Naive B cell (primary cell): ENCODE data around the gene IL1R1. TPM values are rescaled to one million over a fixed set of nuclear protein-coding genes. Genes with fewer than 3 reads are reported as not detected.
A peak's percentile ranks its signal among the peaks of the same experiment; 100 is the strongest.
"Not testable (repeated sequence)": the region's sequence is repeated elsewhere in the genome, so short reads cannot be mapped to it uniquely, and the experiment has no call there.

Source experiments
- ATAC-seq, 2 donors: fragments of 150-1000 bp; cut with Tn5 transposase; 2 replicates each; pipeline ENCODE4 v1.10.0; 2021; ENCODE audit warnings: low read depth in 2 of 2, mild to moderate bottlenecking in 2 of 2, moderate library complexity in 2 of 2
- DNase-seq: peaks from one replicate; pipeline ENCODE4 v3.0.0; 2022
- H3K27ac Mint-ChIP-seq, 6 donors: one replicate each; pipeline ENCODE4 v1.8.0; 2020 to 2022; ENCODE audit warnings: mild to moderate bottlenecking in 6 of 6, mixed read lengths in 6 of 6, moderate library complexity in 5 of 6, inconsistent platforms in 2 of 6
- H3K27me3 Mint-ChIP-seq, 3 donors: one replicate each; pipeline ENCODE4 v1.8.0; 2021 to 2022; ENCODE audit warnings: mixed read lengths in 3 of 3, mild to moderate bottlenecking in 1 of 3
- H3K36me3 Mint-ChIP-seq, 2 donors: one replicate each; pipeline ENCODE4 v1.8.0; 2020 to 2022; ENCODE audit warnings: mixed read lengths in 2 of 2, inconsistent platforms in 1 of 2, mild to moderate bottlenecking in 1 of 2
- H3K4me1 Mint-ChIP-seq, 3 donors: one replicate each; pipeline ENCODE4 v1.8.0; 2020 to 2022; ENCODE audit warnings: mixed read lengths in 3 of 3, inconsistent platforms in 1 of 3, mild to moderate bottlenecking in 1 of 3, moderate library complexity in 1 of 3
- H3K4me3 Mint-ChIP-seq, 8 donors: one replicate each; pipeline ENCODE4 v1.8.0; 2020 to 2022; ENCODE audit warnings: mild to moderate bottlenecking in 8 of 8, mixed read lengths in 8 of 8, moderate library complexity in 8 of 8, inconsistent platforms in 2 of 8
- H3K9me3 Mint-ChIP-seq, 7 donors: one replicate each; pipeline ENCODE4 v1.8.0; 2020 to 2022; ENCODE audit warnings: mixed read lengths in 7 of 7, mild to moderate bottlenecking in 5 of 7, inconsistent platforms in 2 of 7, moderate library complexity in 1 of 7
- polyA plus RNA-seq, 6 donors: library from polyadenylated mRNA; unstranded; fragments of 300-500 nt; fragmentation: Illumina TruSeq; gene quantifications; one replicate each; pipeline ENCODE4 v1.2.3, GENCODE V29; 2021; ENCODE audit warnings: low read depth in 6 of 6

The IL1R1 gene, protein sequence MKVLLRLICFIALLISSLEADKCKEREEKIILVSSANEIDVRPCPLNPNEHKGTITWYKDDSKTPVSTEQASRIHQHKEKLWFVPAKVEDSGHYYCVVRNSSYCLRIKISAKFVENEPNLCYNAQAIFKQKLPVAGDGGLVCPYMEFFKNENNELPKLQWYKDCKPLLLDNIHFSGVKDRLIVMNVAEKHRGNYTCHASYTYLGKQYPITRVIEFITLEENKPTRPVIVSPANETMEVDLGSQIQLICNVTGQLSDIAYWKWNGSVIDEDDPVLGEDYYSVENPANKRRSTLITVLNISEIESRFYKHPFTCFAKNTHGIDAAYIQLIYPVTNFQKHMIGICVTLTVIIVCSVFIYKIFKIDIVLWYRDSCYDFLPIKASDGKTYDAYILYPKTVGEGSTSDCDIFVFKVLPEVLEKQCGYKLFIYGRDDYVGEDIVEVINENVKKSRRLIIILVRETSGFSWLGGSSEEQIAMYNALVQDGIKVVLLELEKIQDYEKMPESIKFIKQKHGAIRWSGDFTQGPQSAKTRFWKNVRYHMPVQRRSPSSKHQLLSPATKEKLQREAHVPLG
- under 1 TPM in 1 of 6 donors, not detected in 5; 0.29 TPM for polyA plus RNA-seq

DNA sequence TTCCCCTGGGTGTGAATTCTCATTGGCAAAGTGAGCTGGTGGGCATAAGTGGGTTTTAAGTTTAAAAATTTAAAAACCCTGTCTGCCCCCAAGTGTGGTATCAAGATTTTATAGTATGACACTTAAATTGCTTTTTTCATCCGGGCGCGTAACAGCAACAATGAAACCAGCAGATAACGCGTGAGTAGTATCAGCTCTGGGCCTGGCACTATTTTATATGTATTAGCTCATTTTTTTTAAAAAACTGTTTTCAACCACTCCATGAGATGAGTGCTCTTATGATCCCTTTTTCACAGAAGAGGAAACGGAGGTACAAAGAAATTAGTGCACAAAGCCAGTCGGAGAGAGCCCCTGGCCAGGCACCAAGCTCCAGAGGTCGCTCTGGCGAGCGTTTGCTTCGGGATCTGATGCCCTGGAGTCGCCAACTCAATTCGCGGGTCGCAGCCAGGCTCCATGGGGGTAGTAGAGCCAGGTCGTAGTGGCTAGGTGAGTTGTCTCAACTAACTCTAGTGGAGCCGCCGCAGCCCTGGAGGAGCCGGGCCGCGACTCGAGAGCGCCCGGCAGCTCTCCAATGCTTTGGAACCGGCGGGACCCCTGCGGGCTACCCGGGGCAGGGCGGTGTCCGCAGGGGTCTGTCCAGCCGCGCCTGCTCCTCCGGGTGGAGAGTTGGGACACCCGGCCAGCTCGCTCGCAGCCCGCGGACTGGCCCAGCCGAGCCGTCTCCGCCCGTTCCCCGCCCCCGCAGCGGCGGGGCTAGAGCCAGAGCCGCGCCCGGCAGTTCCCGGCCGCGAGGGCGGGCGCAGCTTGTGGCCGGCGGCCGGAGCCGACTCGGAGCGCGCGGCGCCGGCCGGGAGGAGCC is at the start of gene IL1R1:
Gene IL1R1 (plus strand): TSS at position 777 of the 859 bp plus-strand sequence. CDS start 14,979 bp downstream, outside the sequence.
- ATAC-seq (no peak), DNase-seq (no peak)
- Mint-ChIP-seq H3K27me3 (peaks cover 34 to 75% (median 69%) of the 10 kb centered on the region in 3 donors), H3K4me3 (peak within 1 kb of the TSS in 2 of 8 donors; percentile 41), H3K4me1 (peaks cover 0 to 9% (median 0%) of the 10 kb centered on the region in 3 donors), H3K27ac (no peak within 1 kb of the TSS), H3K36me3 (peaks cover 12 to 27% of the 10 kb centered on the region in 2 donors), H3K9me3 (peaks cover 5 to 40% (median 26%) of the 10 kb centered on the region in 7 donors)

DNA sequence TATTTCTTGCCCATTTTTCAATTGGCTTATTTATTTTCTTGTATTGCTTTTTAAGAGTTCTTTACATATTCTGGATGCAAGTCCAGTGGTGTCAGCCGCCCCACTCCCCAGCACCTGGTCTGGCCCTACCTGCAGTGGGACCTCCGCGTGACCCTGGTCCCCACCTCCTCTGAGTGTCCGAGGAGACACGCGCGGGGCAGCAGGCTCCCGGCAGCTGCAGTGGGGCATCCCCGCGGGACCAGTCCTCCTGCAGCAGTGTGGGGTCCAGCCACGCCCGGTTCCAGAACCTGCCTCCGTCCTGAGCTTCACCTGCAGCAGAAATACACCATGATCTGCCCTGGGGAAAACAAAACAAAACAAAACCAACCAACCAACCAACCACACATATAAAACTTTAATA is 48.9 kb upstream of the IL1R1 start:
- H3K9me3 Mint-ChIP-seq: peaks cover 9 to 36% (median 17%) of the 10 kb centered on the region in 7 donors
- H3K36me3 Mint-ChIP-seq: peaks cover 10 to 15% of the 10 kb centered on the region in 2 donors
- H3K4me1 Mint-ChIP-seq: peaks cover 0 to 6% (median 0%) of the 10 kb centered on the region in 3 donors
- H3K4me3 Mint-ChIP-seq: no peak overlapping the region
- peaks cover 18 to 35% (median 32%) of the 10 kb centered on the region in 3 donors for H3K27me3 Mint-ChIP-seq
- H3K27ac Mint-ChIP-seq: peak overlapping the region in 1 of 6 donors; percentile 25
- no peak for ATAC-seq
- no peak for DNase-seq

DNA sequence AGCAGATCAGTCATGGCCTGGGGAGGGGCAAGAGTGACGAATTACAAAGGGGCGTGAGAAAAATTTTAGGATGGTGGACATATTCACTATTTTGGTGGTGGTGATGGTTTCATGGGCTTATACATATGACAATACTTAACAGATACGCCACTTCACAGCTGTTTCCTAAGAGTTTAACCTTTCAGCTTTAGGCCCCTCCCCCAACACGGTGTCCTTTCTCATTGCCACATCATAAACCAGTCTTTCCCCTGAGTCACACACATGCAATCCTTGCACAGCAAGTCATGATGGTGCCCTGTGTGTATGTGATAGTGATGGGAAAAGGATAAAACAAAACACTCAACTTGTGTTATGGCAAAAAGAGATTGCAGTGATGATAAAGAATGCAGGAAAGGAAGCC is 47.6 kb upstream of the IL1R1 start:
- Mint-ChIP-seq H3K9me3 (peaks cover 7 to 25% (median 13%) of the 10 kb centered on the region in 7 donors), H3K36me3 (peaks cover 9 to 10% of the 10 kb centered on the region in 2 donors), H3K27me3 (peaks cover 18 to 34% (median 28%) of the 10 kb centered on the region in 3 donors), H3K4me1 (peaks cover 0 to 6% (median 0%) of the 10 kb centered on the region in 3 donors), H3K27ac (no peak overlapping the region), H3K4me3 (no peak overlapping the region)
- no peak for DNase-seq
- no peak for ATAC-seq

DNA sequence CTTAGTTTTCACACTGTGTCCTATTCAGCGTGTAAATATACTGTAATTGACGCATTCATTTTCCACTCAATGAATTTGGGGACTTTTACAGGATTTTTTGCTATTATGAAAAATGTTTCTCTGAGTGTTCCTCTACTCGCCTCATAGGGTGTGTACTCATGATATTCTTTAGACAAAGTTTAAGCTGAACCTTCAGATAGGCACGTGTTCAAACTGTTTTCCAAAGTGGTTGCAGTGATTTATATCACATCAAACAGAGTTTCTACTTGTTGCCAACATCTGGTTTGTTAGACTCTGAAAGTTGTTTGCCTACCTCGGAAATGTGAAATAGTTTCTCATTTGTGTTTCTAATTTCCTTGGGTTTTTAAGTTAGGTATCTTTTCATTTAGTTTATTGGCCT is 46.4 kb upstream of the IL1R1 start:
- Mint-ChIP-seq H3K36me3 (no peaks in the 10 kb centered on the region), H3K27ac (no peak overlapping the region), H3K4me3 (no peak overlapping the region), H3K4me1 (peaks cover 0 to 6% (median 0%) of the 10 kb centered on the region in 3 donors), H3K27me3 (peaks cover 25 to 36% (median 29%) of the 10 kb centered on the region in 3 donors), H3K9me3 (peaks cover 2 to 13% (median 3%) of the 10 kb centered on the region in 7 donors)
- no peak for ATAC-seq
- DNase-seq: no peak

DNA sequence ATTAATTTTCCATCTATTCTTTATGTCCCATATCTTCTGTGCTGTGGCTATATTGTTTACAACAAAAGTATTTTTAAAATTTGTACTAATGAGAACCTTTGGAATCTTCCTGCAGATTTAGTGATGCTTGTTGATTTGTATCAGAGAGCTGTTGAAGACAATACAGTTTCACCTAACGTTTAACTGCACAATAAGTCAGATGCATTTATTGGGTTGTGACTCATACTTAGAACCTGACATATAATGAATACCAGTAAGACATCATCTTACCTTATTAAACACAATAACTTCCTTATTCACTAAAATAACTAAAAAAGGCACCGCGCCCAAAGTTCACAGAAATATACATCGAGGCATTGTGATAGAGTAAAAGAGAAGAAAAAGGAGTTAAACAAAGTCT is 43.8 kb upstream of the IL1R1 start:
- Mint-ChIP-seq H3K4me3 (no peak overlapping the region), H3K27me3 (peaks cover 21 to 46% (median 25%) of the 10 kb centered on the region in 3 donors), H3K4me1 (peaks cover 0 to 4% (median 4%) of the 10 kb centered on the region in 3 donors), H3K36me3 (peaks cover 0 to 5% of the 10 kb centered on the region in 2 donors), H3K9me3 (peaks cover 0 to 12% (median 8%) of the 10 kb centered on the region in 7 donors), H3K27ac (no peak overlapping the region)
- ATAC-seq: no peak
- DNase-seq: no peak

DNA sequence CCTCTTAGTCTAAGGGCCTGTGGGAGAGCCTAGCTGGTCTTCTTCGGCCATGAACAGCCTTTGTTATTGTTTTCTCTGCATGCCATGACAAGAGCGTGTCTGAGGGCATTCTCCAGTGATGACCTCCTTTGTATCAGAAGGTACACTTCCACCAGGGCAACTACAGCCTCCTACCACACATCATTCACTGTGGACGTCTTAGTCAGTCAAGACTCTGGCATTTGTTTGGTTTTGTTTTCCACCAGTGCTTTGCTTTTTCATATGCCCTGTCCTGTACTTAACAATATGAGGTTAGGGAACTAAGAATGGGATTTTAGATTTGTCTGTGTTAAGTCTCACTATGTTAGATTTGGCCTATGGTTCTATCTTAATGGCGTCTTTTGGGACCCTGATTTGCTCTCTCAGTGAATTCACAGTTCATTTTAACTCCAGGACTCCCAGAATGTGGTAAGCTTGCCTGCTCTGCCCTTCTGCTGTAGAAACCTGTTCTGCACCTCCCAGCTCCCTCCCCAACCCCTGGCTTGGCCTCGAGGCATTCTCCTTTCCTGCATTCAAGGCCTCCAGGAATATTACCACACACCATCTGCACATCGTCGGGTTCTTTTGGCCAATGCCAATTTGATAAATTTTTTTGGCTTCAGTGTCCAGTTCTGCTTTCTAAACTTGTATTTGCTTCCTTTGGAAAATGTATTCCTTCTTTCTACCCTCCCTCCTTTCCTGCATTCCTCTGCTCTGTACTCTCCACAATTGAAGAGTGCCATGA is 42.8 kb upstream of the IL1R1 start:
- no peak for ATAC-seq
- Mint-ChIP-seq H3K27me3 (peaks cover 23 to 51% (median 26%) of the 10 kb centered on the region in 3 donors), H3K27ac (no peak overlapping the region)

DNA sequence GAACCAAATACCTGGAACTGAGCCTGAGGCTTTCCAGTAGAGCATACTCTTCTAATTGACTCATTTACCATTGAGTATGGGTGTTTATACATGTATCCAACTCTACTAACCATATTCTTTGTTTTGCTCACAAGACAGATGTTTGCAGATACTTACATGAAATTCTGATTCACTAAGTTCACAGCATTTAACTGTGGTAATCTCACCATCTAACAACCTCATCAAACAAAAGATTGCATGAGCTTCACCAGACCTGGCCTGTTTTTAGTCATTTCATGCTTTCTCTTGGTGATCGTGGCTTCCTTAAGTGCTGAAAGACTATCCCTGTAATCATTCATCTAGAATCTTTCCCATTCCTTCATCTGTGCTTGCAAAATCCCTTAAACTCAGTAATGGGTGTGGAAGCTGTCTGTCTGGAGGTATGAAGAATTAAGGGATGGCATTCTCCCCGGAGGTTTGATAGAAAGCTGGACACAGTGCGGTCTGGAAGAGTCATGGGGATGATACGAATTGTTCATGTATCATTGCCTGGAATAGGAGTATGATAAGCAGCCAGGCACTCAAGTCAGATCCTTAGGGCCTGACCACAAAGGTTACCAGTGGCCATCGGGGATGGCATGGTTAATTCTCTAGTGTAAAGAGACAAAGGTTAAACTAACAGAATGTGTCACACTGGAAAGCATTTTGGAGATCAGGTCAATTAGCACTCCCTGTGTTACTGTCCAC is 42.0 kb upstream of the IL1R1 start:
- peaks cover 0 to 12% (median 8%) of the 10 kb centered on the region in 7 donors for H3K9me3 Mint-ChIP-seq
- no peak overlapping the region for H3K4me3 Mint-ChIP-seq
- no peak for DNase-seq
- ATAC-seq: no peak
- peaks cover 7 to 12% (median 10%) of the 10 kb centered on the region in 3 donors for H3K4me1 Mint-ChIP-seq
- no peak overlapping the region for H3K27ac Mint-ChIP-seq
- peaks cover 26 to 52% (median 28%) of the 10 kb centered on the region in 3 donors for H3K27me3 Mint-ChIP-seq
- H3K36me3 Mint-ChIP-seq: peaks cover 0 to 5% of the 10 kb centered on the region in 2 donors

More for the DNA sequence above, 42.8 kb upstream of the IL1R1 start:
- peaks cover 7 to 9% (median 9%) of the 10 kb centered on the region in 3 donors for H3K4me1 Mint-ChIP-seq
- peaks cover 0 to 5% of the 10 kb centered on the region in 2 donors for H3K36me3 Mint-ChIP-seq
- peaks cover 0 to 12% (median 8%) of the 10 kb centered on the region in 7 donors for H3K9me3 Mint-ChIP-seq
- DNase-seq: no peak
- H3K4me3 Mint-ChIP-seq: no peak overlapping the region

DNA sequence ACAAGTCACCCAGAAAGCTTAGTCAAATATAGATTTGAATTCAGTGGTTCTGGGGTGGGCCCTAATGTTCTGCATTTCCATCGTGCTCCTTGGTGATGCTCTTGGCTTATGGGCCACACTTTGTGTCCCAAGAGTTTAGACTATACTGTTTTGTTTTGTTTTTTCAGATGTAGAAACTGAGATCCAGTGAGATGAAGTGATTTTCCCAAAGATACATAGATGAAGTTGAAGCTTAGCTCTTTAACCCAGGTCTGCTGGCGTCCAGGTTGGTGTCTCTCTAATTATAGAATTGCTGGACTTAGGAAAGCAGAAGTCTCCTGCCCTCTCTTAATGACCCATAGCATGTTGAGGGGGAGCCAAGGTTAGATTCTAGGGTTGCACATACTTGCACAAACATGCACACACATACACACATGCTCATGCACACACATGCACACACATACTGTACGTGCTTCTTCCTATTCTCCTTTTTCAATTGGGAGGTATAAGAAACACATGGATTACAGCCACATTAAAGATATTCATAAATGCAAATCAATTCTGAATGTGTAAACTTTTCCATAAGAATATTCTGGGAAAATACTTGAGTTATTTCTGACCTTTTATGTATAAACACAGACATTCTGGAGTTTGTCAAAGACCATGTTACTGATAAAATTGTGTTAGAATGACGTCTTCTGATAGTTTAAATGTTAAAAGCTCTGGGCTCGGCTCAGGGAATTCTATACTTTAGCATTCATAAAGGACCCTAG is 41.3 kb upstream of the IL1R1 start:
- Mint-ChIP-seq H3K4me3 (no peak overlapping the region), H3K27me3 (peaks cover 26 to 54% (median 35%) of the 10 kb centered on the region in 3 donors), H3K9me3 (peaks cover 0 to 12% (median 8%) of the 10 kb centered on the region in 7 donors), H3K27ac (no peak overlapping the region), H3K4me1 (peaks cover 7 to 12% (median 10%) of the 10 kb centered on the region in 3 donors), H3K36me3 (peaks cover 0 to 5% of the 10 kb centered on the region in 2 donors)
- no peak for ATAC-seq
- DNase-seq: no peak

DNA sequence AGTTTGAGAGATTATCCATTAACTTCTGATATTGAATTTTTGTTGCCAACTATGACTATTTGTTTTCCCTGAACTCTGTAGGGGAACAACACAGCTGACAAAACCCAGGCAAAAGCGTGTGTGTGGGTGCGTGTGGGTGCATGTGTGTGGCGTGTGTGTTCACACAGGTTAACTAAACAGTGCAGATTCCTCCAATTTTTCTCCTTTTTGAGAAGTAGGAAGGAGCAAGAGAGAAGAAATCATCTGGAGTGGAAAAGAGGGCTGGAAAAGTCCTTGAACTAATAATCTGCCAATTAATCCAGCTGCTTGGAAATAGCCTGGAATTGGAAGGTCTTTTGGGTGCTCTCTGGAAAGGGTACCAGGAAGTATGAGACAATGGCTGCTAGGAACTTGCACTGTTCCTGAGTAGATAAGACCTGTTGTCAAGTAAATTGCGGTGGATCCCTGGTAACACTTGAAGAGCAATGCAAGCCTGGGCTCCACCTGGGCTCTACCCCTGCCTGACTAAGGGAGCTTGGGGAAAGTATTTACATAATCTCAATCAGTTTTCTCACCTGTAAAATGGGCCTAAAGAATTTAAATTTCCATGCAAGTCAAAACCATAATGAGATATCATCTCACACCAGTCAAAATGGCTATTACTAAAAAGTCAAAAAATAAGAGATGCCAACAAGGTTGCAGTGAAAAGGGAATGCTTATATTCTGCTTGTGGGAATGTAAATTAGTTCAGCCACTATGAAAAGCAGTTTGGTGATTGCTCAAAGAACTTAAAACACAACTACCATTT is 40.5 kb upstream of the IL1R1 start:
- ATAC-seq (no peak), DNase-seq (no peak)
- Mint-ChIP-seq H3K4me1 (peaks cover 7 to 12% (median 10%) of the 10 kb centered on the region in 3 donors), H3K4me3 (peak overlapping the region in 1 of 8 donors; percentile 74), H3K27ac (no peak overlapping the region), H3K9me3 (peaks cover 0 to 12% (median 8%) of the 10 kb centered on the region in 7 donors), H3K27me3 (peaks cover 26 to 61% (median 38%) of the 10 kb centered on the region in 3 donors), H3K36me3 (peaks cover 0 to 5% of the 10 kb centered on the region in 2 donors)

DNA sequence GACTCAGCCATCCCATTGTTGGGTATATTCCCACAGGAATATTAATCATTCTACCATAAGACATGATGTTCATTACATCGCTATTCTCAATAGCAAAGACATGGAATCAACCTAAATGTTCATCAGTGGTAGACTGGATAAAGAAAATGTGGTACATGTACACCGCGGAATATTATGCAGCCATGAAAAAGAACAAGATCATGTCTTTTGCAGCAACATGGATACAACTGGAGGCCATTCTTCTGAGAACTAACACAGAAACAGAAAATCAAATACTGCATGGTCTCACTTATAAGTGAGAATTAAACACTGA is 40.0 kb upstream of the IL1R1 start:
- H3K36me3 Mint-ChIP-seq, H3K4me3 Mint-ChIP-seq, ATAC-seq, H3K27ac Mint-ChIP-seq, DNase-seq: not testable (repeated sequence)
- H3K27me3 Mint-ChIP-seq: peaks cover 26 to 61% (median 39%) of the 10 kb centered on the region in 3 donors
- peaks cover 7 to 12% (median 10%) of the 10 kb centered on the region in 3 donors for H3K4me1 Mint-ChIP-seq
- peaks cover 0 to 12% (median 8%) of the 10 kb centered on the region in 7 donors for H3K9me3 Mint-ChIP-seq

DNA sequence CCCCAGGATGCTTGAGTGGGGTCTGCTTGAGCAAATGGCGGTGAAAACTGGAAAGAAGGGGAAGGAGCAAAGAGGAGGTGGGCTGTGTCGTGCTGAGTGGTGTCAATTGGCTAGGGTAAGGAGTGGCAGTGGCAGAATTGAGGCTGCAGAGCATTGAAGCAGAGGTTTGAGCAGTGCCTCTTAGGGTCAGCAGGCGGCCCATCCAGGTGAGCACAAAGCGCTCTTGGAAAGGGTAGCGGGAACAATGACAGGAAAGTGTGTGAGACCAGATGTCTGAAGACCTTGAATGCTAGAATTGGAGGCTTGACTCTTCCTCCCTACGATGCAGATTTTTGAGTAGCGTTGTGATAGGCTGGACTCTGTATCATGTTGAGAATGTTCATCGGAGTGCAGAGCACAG is 39.3 kb upstream of the IL1R1 start:
- H3K4me1 Mint-ChIP-seq: peaks cover 7 to 12% (median 10%) of the 10 kb centered on the region in 3 donors
- H3K9me3 Mint-ChIP-seq: peaks cover 0 to 12% (median 8%) of the 10 kb centered on the region in 7 donors
- H3K4me3 Mint-ChIP-seq: peak overlapping the region in 3 of 8 donors; percentile 11 to 26 (median 16)
- no peak for DNase-seq
- H3K27me3 Mint-ChIP-seq: peaks cover 30 to 67% (median 46%) of the 10 kb centered on the region in 3 donors
- no peak for ATAC-seq
- H3K36me3 Mint-ChIP-seq: peaks cover 0 to 5% of the 10 kb centered on the region in 2 donors
- H3K27ac Mint-ChIP-seq: peak overlapping the region in 1 of 6 donors; percentile 84
